RWPE2 (cell line): ENCODE results near the gene XIAP.
"Not testable (repeated sequence)": the region's sequence is repeated elsewhere in the genome, so short reads cannot be mapped to it uniquely, and the experiment has no call there.

Experiments used
- ATAC-seq: fragments of 200-7000 bp; cut with Tn5 transposase; 3 replicates; pipeline ENCODE4 v1.9.1; 2021; ENCODE audit warnings: low read depth
- DNase-seq: peaks from one replicate; pipeline ENCODE4 v3.0.0-alpha.2; 2020; ENCODE audit warnings: low spot score
- H3K27ac ChIP-seq: fragments of 450-650 bp; 2 replicates; pipeline ENCODE4 v1.5.1; 2017; ENCODE audit warnings: mild to moderate bottlenecking; ENCODE audit not compliant: poor library complexity, severe bottlenecking
- H3K27me3 ChIP-seq: fragments of 250-450 bp; sonication (Bioruptor Pico); 2 replicates; pipeline ENCODE4 v1.5.1; 2021; ENCODE audit warnings: mild to moderate bottlenecking, moderate library complexity; ENCODE audit not compliant: insufficient read depth, poor library complexity, severe bottlenecking
- H3K36me3 ChIP-seq: fragments of 250-450 bp; sonication (Bioruptor Pico); 2 replicates; pipeline ENCODE4 v1.5.1; 2020; ENCODE audit warnings: low read depth, mild to moderate bottlenecking, moderate library complexity
- H3K4me1 ChIP-seq: fragments of 250-450 bp; sonication (Bioruptor Pico); 2 replicates; pipeline ENCODE4 v1.5.1; 2021; ENCODE audit warnings: mild to moderate bottlenecking, moderate library complexity; ENCODE audit not compliant: insufficient read depth, poor library complexity, severe bottlenecking
- H3K4me3 ChIP-seq: fragments of 250-450 bp; sonication (Bioruptor Pico); 2 replicates; pipeline ENCODE4 v1.5.1; 2021; ENCODE audit warnings: mild to moderate bottlenecking, moderate library complexity; ENCODE audit not compliant: severe bottlenecking
- H3K9me3 ChIP-seq: fragments of 250-450 bp; sonication (Bioruptor Pico); 2 replicates; pipeline ENCODE4 v1.5.1; 2021; ENCODE audit warnings: mild to moderate bottlenecking, moderate library complexity; ENCODE audit not compliant: severe bottlenecking
- TF ChIP-seq, protein P1 (sequence below): fragments of 450-650 bp; IDR thresholded peaks from one replicate; pipeline ENCODE4 v1.5.1; 2017; ENCODE audit warnings: mild to moderate bottlenecking, moderate library complexity; ENCODE audit not compliant: poor library complexity, severe bottlenecking

The XIAP gene

DNA sequence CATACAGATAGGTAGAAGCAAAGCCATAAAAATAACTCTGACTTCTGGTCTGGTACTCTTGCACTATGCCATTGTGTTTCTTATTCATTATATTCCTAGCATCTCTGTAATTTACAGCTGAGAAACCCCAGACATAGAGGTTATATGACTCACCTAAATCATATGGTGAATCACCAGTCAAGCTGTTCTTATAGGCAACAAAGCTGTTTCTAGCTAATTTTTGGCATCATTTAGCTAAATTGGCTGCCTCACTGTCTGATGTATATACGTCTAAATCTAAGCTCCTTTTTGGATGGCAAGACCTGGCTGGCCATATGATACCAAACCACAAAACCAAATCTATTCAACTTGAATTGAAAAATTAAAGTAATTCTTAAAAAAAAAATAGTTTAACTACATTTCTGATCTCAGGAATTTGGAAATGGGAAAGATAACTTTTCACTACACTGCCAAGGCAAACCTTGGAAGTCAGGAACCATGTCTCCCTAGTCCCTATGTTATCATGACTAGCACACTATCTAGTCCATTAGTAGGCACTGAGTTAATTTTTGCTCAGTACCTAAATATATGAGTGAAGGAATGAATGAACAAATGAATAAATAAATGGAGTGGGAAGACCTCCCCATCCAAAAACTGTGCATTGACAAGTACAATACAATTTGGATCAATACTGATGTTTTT, 60.4 kb downstream of the XIAP start:
- ATAC-seq = peak; percentile 94
- Histone ChIP-seq H3K27ac (no peak overlapping the region), H3K4me3 (no peak overlapping the region), H3K9me3 (no peaks in the 10 kb centered on the region), H3K4me1 (no peaks in the 10 kb centered on the region), H3K27me3 (no peaks in the 10 kb centered on the region), H3K36me3 (no peaks in the 10 kb centered on the region)
- no peak for DNase-seq
- TF ChIP-seq, protein P1, sequence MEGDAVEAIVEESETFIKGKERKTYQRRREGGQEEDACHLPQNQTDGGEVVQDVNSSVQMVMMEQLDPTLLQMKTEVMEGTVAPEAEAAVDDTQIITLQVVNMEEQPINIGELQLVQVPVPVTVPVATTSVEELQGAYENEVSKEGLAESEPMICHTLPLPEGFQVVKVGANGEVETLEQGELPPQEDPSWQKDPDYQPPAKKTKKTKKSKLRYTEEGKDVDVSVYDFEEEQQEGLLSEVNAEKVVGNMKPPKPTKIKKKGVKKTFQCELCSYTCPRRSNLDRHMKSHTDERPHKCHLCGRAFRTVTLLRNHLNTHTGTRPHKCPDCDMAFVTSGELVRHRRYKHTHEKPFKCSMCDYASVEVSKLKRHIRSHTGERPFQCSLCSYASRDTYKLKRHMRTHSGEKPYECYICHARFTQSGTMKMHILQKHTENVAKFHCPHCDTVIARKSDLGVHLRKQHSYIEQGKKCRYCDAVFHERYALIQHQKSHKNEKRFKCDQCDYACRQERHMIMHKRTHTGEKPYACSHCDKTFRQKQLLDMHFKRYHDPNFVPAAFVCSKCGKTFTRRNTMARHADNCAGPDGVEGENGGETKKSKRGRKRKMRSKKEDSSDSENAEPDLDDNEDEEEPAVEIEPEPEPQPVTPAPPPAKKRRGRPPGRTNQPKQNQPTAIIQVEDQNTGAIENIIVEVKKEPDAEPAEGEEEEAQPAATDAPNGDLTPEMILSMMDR = no peak

DNA sequence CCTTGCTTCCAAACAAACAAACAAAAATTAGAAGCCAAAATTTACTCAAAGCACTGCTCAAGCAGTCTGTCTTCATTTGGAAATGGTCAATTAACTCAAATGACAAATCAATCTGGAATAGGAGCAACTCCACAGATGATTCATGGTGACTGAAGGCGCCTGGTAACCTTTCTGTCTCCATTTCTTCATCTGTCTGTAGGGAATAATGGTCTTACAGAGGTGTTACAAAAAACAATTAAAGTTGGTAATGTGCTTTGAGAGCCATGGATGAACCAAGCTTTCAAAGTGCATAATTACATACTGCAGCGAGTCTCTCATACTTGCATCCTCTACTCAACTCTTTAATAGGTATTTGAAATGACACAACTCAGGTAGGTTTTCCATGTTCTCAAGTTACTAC, 63.4 kb downstream of the XIAP start:
- H3K27ac ChIP-seq = no peak overlapping the region
- no peak for DNase-seq
- H3K27me3 ChIP-seq = no peaks in the 10 kb centered on the region
- TF ChIP-seq, protein P1 = no peak
- no peak for ATAC-seq
- H3K4me1 ChIP-seq = no peaks in the 10 kb centered on the region
- H3K4me3 ChIP-seq = no peak overlapping the region
- no peaks in the 10 kb centered on the region for H3K9me3 ChIP-seq
- H3K36me3 ChIP-seq = no peaks in the 10 kb centered on the region

DNA sequence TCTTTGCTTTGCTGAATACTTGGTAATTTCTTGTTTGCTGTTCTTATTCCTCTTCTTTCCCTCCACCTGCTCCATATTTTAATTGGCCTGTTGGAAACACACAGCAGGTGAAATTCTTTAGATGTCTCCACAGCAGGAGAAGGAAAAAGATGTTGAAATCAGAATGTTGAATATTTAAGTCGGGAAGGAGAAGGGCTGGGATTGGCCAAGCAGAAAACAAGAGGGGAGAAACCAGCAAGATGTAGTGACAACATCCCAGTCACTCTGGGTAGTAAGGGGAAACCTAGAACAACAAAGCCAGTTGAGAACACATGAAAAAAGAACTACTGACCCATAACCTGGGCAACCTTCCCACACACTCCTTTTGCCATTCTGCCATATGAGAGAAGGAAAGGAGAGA, 64.3 kb downstream of the XIAP start:
- no peak for ATAC-seq

DNA sequence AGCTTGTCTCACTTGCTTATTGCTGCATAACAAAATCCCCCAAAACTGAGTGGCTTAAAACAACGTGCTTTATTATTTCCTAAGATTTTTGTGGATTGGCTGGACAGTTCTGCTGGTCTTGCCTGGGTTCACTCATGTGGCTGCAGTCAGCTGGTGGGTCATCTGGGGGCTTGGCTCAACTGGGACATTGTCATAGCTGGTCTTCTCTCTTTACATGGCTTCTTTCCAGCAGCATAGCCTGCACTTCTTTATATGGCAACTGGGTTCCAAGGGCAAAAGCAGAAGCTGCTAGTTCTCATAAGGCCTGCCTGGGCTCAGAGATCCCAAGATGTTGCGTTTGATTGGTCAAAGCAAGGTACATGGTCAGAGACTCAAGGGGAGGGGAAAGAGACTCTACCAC, 68.0 kb downstream of the XIAP start:
- no peaks in the 10 kb centered on the region for H3K9me3 ChIP-seq
- no peak overlapping the region for H3K4me3 ChIP-seq
- no peak for DNase-seq
- H3K36me3 ChIP-seq = no peaks in the 10 kb centered on the region
- H3K27ac ChIP-seq = no peak overlapping the region
- TF ChIP-seq, protein P1 = no peak
- H3K27me3 ChIP-seq = no peaks in the 10 kb centered on the region
- no peak for ATAC-seq
- no peaks in the 10 kb centered on the region for H3K4me1 ChIP-seq

More for the DNA sequence above, 64.3 kb downstream of the XIAP start:
- Histone ChIP-seq H3K36me3 (no peaks in the 10 kb centered on the region), H3K27ac (no peak overlapping the region), H3K27me3 (no peaks in the 10 kb centered on the region), H3K9me3 (no peaks in the 10 kb centered on the region), H3K4me3 (no peak overlapping the region), H3K4me1 (no peaks in the 10 kb centered on the region)
- TF ChIP-seq, protein P1 = no peak
- DNase-seq = no peak

DNA sequence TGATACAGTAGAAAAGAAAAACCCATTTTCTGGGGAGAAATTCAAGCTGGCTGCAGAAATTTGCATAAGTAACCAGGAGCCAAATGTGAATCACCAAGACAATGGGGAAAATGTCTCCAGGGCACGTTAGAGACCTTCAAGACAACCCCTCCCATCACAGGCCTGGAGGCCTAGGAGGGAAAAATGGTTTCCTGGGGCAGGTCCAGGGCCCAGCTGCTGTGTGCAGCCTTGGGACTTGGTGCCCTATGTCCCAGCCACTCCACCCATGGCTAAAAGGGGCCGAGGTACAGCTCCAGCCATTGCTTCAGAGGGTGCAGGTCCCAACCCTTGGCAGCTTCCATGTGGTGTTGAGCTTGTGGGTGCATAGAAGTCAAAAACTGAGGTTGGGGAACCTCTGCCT, 72.2 kb downstream of the XIAP start:
- not testable (repeated sequence) for H3K27ac ChIP-seq, H3K27me3 ChIP-seq, DNase-seq, H3K36me3 ChIP-seq, ATAC-seq, H3K4me1 ChIP-seq, H3K9me3 ChIP-seq, H3K4me3 ChIP-seq
